ENCODE measurements around the gene ADRA1B. TPM values are rescaled to one million over a fixed set of nuclear protein-coding genes. Genes with fewer than 3 reads are reported as not detected.
A peak's percentile ranks its signal among the peaks of the same experiment; 100 is the strongest.

Gene ADRA1B
- polyA plus RNA-seq (2012; ENCODE audit: insufficient read depth, insufficient read length) = not detected

DNA sequence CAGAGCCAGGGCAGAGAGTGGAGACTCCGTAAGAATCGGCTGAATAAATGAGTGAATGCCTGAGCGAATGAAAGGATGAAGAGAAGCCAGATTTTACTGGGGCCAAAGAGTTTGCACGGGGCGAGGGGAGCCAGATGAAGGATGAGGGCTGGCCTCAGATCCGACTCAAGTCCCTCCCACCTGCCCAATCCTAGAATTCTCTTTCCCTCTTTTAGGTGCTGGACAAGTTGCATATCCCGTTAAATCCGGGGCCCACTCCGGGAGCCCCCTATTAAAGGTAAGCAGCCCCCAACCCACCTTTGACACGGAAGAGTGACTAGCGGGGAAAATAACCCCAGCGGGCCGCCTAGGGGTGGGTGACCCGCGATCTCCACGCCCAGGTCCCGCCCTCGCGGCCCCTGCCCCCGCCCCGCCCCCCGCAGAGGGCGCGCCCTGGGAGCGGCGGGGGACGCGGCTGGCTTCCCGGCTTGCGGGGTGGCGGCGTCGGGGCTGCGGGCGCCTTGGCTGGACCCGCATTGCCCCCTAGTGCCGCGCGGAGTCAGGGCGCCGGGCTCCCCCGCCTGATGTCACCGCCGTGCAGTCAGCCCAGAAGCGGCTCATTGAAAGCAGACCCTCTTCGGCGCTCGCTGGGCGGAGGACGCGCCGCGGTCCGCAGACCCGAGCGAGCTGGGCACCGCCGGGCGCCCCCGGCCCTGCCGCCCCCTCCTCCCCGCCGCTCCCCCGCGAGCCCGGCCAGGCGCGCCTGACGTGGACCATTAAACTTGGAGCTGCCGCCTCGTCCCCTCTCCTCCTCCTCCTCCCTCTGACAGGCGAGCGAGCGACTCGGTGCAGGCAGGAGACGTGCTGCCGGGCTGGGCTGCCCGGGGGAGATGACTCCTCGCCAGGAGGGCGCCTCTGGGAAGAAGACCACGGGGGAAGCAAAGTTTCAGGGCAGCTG lies at the start of gene ADRA1B:
TSS of gene ADRA1B (plus strand) at position 579 of the 937 bp plus-strand sequence. CDS start 424 bp downstream, outside the sequence.
- H3K4me3 ChIP-seq (ENCODE audit: low read length) = no peak within 1 kb of the TSS
- no peak for DNase-seq (ENCODE audit: low read depth, low spot score)

DNA sequence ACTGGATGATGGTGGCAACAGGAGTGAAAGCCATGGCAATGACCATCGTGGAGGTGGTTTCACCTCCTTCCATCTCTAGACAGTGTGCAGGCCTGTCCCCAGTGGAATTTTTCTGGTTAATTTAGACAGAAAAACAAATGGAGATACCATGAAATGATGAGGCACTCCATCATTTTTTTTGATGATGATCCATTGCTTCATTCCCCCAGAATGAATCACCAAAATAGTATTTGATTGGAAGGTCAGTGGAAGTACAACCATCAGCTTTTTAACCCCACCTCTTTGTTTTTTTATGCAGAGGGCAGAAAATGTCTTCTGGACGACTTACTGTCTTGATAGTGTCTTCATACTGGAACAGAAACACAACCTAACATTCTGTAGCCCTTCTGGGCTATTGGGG lies 42.6 kb upstream of the ADRA1B start:
- no peak for DNase-seq (ENCODE audit: low read depth, low spot score)
- no peak overlapping the region for H3K4me3 ChIP-seq (ENCODE audit: low read length)

DNA sequence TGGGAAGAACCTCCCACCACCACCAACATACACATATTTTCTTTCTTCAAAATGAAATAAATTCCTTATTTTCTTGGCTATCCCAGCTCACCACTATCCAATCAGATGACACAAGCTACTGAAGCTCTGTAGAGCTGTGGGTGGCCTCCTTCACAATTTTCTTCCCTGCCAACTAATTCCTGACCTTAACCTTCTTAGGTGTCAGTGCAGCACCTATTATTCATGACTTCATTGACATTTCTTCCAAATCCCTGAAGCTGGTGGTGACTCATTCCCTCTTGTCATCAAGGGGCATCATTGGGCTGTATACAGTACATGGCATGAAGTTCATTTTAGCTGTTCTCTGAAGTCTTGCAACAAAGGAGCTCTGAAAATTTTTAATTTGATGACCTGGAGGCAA lies 42.0 kb upstream of the ADRA1B start:
- H3K4me3 ChIP-seq (ENCODE audit: low read length) = no peak overlapping the region
- DNase-seq (ENCODE audit: low read depth, low spot score) = no peak

DNA sequence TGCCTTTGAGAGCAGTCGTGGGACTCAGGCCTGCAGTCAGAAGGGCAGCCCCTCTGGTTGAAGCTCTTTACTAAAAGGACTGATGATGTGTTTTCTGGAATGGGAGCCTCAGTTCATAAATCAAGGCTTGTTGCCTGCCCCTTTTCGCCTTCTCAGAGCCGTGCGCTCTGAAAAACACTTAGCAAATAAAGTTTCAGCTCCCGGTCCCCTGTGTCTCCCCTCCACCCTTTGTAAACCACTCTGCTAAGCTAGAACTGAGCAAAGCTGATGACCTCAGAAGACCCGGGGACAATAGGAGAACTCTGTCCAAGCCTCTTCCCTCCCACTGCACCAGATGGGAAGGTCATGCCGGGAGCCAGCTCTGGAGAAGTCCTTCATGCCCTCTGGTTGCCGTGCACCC lies 39.3 kb upstream of the ADRA1B start:
- DNase-seq (ENCODE audit: low read depth, low spot score) = no peak
- H3K4me3 ChIP-seq (ENCODE audit: low read length) = no peak overlapping the region

DNA sequence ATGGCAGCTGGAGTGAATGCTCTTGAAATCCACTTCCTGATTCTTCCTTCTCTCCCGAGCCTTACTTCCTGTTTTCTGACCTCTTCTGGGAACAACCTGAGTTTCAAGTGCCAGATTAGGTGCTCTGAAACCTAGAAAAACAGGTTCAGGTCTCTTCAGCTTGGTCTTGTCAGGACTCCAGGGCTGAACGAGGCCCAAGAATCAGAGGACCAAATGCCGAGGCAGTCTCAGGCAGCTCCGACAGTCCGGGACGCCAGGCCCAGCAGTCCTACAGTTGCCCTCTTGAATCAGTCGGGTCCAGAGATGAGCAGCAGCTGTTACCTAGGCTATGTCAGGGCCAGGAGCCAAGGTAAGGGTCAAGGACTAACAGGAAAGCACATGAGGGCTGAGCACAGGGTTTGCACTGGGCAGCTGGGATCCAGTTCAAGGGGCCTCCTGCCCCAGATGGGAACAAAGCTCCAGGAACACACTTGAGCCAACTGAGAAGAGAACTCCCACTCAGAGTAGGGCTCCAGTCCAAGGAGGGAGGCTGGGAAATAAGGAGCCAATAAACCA lies 38.3 kb upstream of the ADRA1B start:
- no peak for DNase-seq (ENCODE audit: low read depth, low spot score)

DNA sequence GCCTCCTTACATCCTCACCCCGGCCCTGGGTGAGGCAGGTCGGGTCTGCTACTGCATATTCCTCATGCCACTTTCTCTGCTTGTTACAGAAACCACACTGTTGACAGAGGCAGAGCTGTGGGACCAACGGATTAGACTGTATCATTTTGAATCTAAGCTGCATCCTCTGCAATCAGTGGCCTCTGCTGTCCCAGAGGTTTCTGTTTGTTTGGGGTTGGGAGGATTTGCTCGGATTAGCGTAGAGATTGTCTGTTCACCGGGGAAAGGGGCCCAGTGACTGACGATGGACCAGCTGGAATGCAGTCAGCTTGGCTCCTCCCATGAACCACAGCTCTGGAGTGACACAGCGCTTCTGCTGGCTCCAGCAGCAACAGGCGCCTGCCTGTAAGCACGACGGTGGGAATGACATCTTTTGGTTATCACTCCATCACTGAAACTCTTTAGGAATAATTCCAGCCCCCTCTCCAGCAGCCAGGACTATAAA lies 37.3 kb upstream of the ADRA1B start:
- no peak overlapping the region for H3K4me3 ChIP-seq (ENCODE audit: low read length)
- DNase-seq (ENCODE audit: low read depth, low spot score) = peak; percentile 6

More for the DNA sequence above, 38.3 kb upstream of the ADRA1B start:
- no peak overlapping the region for H3K4me3 ChIP-seq (ENCODE audit: low read length)

DNA sequence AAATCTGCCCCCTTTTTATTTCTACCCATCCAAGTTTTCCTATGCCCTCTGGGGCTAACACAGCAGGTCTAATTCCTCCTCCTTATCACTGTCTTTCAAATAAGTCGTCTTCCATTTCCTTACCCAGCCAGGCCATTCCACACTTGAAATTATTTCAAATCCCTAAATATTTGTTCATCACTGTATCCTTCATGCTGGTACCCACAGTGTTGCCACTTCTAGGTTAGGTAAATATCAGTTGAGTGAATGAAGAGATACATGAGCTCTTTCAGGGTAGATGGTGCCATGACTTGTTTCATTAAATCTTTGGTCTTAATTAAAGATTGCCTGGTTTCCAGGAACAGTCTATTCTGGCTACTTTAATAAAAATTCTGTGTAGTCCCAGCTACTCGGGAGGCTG lies 35.6 kb upstream of the ADRA1B start:
- no peak overlapping the region for H3K4me3 ChIP-seq (ENCODE audit: low read length)
- DNase-seq (ENCODE audit: low read depth, low spot score) = no peak

DNA sequence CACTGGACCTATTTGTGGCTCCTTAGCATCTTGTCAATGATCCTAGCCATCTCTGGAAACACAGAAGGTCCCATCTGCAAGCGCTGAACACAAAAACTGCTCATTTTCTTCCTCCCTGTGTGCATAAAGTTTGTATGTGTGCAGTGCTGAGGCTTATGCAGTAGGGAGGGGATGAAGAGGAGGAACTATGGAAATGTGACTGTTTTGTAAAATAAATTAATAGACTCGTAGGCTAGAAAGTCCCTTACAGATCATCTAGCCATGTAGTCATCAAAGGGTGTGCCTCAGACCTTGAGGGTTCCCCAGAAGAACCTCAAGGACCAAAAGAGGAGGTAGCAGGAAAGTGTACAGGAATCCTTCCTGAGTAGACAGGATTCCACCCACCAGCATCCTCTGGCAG lies 34.3 kb upstream of the ADRA1B start:
- no peak for DNase-seq (ENCODE audit: low read depth, low spot score)
- H3K4me3 ChIP-seq (ENCODE audit: low read length) = no peak overlapping the region

DNA sequence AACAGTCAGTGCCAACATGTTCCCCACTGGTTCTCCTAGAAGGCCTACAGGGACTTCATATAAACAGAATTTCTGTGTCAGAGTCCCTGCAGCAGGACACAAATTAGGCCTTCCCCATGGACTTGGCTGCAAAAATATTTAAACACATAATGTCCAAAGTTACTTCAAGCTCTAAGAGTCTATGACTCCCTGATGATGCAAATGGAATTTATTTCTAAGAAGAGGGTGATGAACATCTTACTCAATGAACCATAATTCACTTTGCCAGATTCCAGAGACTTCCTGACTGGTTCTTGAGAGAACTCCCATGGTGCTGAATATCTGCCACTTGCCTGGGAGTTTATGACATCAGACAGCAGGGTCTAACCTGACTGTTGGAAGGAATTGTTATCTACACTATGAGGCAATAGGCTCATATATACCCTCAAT lies 32.7 kb upstream of the ADRA1B start:
- H3K4me3 ChIP-seq (ENCODE audit: low read length) = no peak overlapping the region
- no peak for DNase-seq (ENCODE audit: low read depth, low spot score)

DNA sequence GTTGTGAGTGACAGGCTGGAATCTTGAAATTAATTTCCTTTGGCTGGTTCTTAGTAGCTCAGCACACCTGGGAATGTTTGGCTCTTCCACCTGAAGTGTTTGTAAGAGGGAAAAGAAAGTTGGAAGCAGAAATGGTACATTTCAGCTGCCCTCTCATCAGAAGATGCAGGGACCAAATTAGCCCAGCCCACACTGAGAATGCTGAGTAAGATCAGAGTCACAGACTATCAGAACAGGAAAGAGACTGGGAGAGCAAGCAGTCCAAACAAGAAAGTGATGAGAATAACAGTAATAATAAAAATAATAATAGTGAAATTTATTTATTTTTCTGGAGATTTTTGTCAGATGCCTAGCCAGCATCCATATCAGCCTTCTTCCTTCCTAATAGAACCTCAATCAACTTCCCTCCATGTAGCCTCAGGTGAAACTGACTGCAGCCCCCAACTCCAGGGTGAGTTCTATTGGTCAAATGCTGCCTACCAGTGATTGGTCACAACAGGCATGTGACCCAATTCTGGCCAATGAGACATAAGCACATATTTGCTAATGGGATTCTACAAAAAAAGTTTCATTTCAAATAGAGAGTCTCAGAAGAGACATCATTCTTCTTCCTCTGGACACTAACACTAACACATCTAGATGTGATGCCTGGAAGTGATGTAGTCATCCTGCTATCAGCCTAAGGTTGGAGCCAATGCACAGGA lies 31.2 kb upstream of the ADRA1B start:
- DNase-seq (ENCODE audit: low read depth, low spot score) = no peak

DNA sequence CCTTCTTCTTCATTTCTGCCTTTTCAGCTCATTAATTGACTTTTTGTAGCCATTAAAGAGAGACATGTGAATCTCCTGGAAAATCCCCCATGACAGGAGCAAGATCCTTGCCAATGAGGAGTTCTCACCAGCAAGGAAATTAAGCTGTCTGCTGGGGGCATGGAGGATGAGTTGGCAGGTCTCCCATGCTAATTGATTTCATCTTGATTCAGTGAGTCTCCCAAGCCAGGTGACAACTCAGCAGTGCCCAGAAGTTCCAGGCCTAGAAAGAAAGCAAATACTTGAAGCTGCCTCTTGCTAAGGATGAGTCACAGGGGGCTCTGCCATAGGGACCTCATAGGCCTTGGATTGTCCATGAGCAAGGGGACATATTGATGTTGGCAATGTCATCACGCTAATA lies 30.0 kb upstream of the ADRA1B start:
- no peak for DNase-seq (ENCODE audit: low read depth, low spot score)
- H3K4me3 ChIP-seq (ENCODE audit: low read length) = no peak overlapping the region

More for the DNA sequence above, 31.2 kb upstream of the ADRA1B start:
- H3K4me3 ChIP-seq (ENCODE audit: low read length) = no peak overlapping the region

DNA sequence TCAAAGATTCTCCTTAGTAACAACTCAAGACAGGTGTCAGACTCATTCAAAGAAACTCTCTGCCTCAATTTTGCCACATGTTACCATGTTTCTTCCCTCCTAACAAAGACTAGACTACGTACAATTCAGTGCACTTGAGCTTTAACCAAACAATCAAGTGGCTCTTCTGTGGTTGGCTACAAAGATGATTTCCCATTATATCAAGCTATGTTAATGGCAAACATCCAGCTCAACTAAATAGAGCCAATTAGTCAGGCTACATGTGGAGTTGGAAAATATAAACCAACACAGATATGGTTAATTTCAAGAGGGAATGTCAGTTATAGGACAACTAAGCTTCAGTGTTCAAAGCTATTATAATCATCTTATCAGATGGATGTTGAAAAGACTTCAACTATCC lies 29.2 kb upstream of the ADRA1B start:
- H3K4me3 ChIP-seq (ENCODE audit: low read length) = no peak overlapping the region
- no peak for DNase-seq (ENCODE audit: low read depth, low spot score)

DNA sequence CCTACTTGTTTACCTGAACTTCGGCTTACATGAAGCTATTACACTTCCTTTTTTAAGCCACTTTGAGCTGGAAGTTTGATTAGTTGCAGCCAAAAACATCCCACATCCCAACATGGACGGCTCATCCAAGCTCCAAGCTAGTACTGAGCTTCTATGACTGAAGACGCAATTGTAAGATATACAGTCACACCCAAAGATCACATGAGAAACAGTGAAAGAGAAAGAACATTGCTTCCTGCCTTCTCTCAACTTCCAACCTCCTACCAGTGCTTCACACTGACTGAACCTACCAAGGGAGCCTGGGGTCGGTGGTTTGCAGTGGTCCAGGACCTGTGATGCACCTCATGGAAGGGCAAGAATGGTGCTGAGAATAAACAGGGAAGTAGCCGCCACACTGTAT lies 27.4 kb upstream of the ADRA1B start:
- no peak for DNase-seq (ENCODE audit: low read depth, low spot score)
- H3K4me3 ChIP-seq (ENCODE audit: low read length) = no peak overlapping the region

DNA sequence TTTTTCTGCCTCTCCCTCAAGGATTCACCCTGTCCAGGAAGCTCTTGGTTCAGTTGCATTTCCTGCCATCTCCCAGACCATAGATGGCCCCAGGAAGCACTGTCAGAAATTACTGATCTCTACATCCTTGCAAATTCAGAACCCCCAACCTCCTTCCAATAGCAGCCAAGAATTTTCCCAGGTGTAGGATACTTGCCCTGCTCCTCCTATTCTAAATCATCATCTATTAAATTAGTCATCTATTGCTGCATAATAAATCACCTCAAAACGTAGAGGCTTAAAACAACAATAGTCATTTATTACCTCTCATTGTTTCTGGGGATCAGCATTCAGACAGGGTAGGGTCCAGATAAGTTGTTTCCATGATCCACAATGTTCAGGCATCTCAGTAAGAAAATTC lies 26.1 kb upstream of the ADRA1B start:
- H3K4me3 ChIP-seq (ENCODE audit: low read length) = no peak overlapping the region
- no peak for DNase-seq (ENCODE audit: low read depth, low spot score)

DNA sequence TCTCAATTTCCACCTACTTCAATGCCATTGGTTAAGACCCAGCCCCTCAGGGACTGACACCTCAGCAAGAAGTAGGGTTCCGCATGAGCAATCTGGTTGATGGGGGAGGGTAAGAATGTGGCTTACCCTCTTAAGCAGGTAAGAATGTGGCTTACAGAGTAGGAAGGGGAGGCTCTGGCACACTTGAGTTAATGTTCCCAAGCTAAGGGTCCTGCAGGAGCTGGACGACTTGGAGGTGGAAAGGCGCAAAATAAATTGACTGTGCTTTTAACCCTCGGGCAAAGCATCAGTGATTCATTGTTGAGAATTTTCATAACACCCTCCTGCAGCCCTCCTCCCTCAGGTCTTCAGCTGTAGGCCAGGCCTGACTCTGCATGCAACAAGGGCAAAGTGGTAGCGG lies 24.9 kb upstream of the ADRA1B start:
- no peak overlapping the region for H3K4me3 ChIP-seq (ENCODE audit: low read length)
- DNase-seq (ENCODE audit: low read depth, low spot score) = no peak

DNA sequence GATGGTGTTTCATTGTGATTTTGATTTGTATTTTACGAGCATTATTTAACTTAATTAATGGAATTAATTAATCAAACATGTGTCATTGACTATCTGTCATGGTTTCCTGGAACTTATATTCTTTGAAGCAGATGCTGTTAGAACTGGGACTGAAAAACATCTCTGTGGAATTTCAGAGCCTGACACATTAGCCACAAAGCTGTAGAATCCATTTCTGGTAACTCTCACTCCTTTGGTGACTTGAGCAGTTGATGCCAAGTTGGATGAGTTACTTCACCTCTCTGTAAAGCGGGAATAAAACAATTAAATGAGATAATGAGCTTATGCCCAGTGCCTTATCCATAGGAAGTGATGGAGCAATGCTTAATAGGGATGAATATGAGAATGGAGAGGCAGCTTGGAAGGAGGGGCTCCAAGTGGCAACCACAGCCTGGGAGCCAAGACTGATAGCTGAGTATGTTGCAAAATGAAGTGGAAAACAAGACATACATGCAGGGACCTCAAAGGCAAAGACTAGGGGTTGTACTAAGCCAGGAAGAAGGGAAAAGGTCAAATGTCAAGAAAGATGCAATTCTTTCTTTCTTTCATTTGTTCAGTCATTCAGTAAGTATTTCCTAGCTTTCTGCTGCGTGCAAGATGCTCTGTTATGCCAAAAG lies 23.1 kb upstream of the ADRA1B start:
- no peak overlapping the region for H3K4me3 ChIP-seq (ENCODE audit: low read length)
- no peak for DNase-seq (ENCODE audit: low read depth, low spot score)

DNA sequence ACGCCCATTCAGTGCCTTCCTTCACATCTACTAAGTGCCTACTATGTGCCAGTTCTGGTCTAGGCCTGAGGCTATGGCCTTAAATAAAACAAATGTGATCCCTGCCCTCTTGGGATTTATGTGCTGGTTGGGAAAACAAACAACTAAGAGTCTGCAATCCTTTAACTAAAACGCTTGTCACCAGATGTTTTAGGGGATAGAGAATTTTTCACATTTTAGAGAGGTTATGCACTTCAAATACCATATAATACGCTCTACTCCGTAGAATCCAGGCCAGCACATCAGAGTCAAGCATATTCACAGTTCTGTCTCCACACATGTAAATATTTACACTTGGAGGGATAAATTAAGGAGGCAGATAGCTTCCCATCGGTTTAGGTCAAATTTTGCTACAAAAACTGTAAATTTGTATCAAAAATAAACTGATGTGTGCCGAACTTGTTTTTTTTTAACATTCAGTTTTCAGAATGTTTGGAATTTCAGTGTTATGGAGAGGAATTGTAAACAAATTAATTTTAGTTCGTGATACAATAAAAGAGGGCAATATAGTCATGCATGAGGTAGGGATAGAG lies 22.0 kb upstream of the ADRA1B start:
- no peak for DNase-seq (ENCODE audit: low read depth, low spot score)
- no peak overlapping the region for H3K4me3 ChIP-seq (ENCODE audit: low read length)

DNA sequence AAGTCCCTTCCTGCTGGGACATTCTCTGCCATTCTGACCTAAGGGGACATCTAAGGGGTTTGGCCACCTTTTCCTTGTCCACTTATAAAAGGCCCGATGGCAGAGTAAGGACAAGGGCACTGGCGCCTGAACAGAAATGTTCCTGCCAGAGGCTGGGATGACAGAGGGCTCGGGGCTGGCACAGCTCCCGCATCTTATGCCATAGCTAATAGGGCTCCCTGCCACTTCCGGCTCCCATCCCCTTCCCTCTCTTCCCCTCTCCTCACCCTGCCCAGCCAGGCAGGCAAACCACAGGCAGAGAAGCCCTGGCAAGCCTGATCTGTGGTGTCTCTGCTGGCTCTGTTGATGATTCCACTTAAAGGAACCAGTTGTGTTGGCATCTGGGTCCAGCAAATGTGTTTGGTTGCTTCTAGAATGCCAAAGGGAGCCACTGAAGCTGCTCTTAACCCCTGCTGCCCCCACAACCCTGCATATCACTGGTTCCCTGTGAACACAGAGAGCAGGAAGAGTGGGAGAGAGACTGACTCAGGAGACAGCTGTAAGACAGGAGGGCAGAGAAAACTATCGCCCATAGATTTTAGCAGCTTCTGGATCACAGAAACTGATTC lies 18.4 kb upstream of the ADRA1B start:
- H3K4me3 ChIP-seq (ENCODE audit: low read length) = no peak overlapping the region
- no peak for DNase-seq (ENCODE audit: low read depth, low spot score)

Data from Jurkat, Clone E6-1 (cell line).